HG02852 (cell line): ENCODE measurements around the gene CNGA3.
A peak's percentile ranks its signal among the peaks of the same experiment; 100 is the strongest.
"Not testable (repeated sequence)": the region's sequence is repeated elsewhere in the genome, so short reads cannot be mapped to it uniquely, and the experiment has no call there.

ENCODE experiments used
- ATAC-seq: cut with Tn5 transposase; IDR thresholded peaks from one replicate; pipeline ENCODE4 v1.9.1; 2021; ENCODE audit warnings: mild to moderate bottlenecking, moderate library complexity; ENCODE audit not compliant: unreplicated experiment

The CNGA3 gene

GRCh38 chr2:98395977-98396376 is 49.7 kb downstream of the CNGA3 start:
- ATAC-seq, result no peak

- ATAC-seq, result no peak
These were observed 50.6 kb downstream of the CNGA3 start for GRCh38 chr2:98396745-98397355.

- no peak for ATAC-seq
These were observed 52.9 kb downstream of the CNGA3 start for GRCh38 chr2:98399140-98399539.

GRCh38 chr2:98403878-98404277 is 57.6 kb downstream of the CNGA3 start:
- no peak for ATAC-seq

GRCh38 chr2:98404556-98405250 is 58.4 kb downstream of the CNGA3 start:
- ATAC-seq, result no peak

- no peak for ATAC-seq
These were observed 59.0 kb downstream of the CNGA3 start for GRCh38 chr2:98405301-98405700.

- ATAC-seq, result no peak
These were observed 61.9 kb downstream of the CNGA3 start for GRCh38 chr2:98408155-98408554.

GRCh38 chr2:98412751-98413458 is 66.6 kb downstream of the CNGA3 start:
- peak; percentile 51 for ATAC-seq

GRCh38 chr2:98414246-98414645 is 68.0 kb downstream of the CNGA3 start:
- ATAC-seq, result not testable (repeated sequence)

GRCh38 chr2:98415719-98416248 is 69.5 kb downstream of the CNGA3 start:
- not testable (repeated sequence) for ATAC-seq

- no peak for ATAC-seq
These were observed 70.3 kb downstream of the CNGA3 start for GRCh38 chr2:98416383-98417159.

GRCh38 chr2:98419544-98419943 is 73.3 kb downstream of the CNGA3 start:
- ATAC-seq, result no peak

- no peak for ATAC-seq
These were observed 73.9 kb downstream of the CNGA3 start for GRCh38 chr2:98419977-98420725.

GRCh38 chr2:98422449-98422848 is 76.2 kb downstream of the CNGA3 start:
- no peak for ATAC-seq

- no peak for ATAC-seq
These were observed 80.5 kb downstream of the CNGA3 start for GRCh38 chr2:98426771-98427170.

- ATAC-seq, result no peak
These were observed 85.9 kb downstream of the CNGA3 start for GRCh38 chr2:98432145-98432544.

- no peak for ATAC-seq
These were observed 87.2 kb downstream of the CNGA3 start for GRCh38 chr2:98433363-98433964.

- no peak for ATAC-seq
These were observed 88.2 kb downstream of the CNGA3 start for GRCh38 chr2:98434492-98434891.

GRCh38 chr2:98435670-98436069 is 89.4 kb downstream of the CNGA3 start:
- not testable (repeated sequence) for ATAC-seq

- ATAC-seq, result no peak
These were observed 90.5 kb downstream of the CNGA3 start for GRCh38 chr2:98436734-98437133.
